Measurements from ENCODE around the gene ING1.

DNA sequence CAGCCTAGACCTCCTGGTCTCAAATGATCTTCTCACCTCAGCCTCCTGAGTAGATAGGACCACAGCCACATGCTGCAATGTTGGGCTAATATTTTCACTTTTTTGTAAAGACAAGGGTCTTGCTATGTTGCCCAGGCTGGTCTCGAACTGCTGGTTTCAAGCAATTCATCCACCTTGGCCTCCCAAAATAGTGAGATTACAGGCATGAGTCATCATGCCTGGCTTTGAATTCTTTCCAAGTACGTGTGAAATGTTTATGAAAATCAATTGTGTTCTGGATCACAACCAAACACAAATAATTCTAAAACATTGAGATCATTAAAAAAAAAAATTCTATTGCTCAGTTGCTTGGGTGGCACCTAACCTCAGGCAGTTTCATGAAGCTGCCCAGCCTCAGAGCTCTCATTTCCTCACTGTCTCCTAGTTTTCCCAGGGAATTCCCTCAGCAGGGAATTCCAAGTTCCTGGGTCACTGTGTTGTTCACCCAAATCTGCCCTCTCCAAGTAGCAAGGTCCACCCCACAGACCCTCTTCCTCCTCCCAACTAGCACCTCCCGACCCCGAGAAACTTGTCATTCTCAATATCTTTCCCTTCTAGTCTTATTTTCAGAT, 44.8 kb downstream of the ING1 start:
- TF ChIP-seq, protein P1, sequence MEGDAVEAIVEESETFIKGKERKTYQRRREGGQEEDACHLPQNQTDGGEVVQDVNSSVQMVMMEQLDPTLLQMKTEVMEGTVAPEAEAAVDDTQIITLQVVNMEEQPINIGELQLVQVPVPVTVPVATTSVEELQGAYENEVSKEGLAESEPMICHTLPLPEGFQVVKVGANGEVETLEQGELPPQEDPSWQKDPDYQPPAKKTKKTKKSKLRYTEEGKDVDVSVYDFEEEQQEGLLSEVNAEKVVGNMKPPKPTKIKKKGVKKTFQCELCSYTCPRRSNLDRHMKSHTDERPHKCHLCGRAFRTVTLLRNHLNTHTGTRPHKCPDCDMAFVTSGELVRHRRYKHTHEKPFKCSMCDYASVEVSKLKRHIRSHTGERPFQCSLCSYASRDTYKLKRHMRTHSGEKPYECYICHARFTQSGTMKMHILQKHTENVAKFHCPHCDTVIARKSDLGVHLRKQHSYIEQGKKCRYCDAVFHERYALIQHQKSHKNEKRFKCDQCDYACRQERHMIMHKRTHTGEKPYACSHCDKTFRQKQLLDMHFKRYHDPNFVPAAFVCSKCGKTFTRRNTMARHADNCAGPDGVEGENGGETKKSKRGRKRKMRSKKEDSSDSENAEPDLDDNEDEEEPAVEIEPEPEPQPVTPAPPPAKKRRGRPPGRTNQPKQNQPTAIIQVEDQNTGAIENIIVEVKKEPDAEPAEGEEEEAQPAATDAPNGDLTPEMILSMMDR (conservative IDR thresholded peaks at IDR 0.05) = no peak
- TF ChIP-seq ZFX (IDR thresholded peaks at IDR 0.05) = no peak
